ENCODE data around the gene PDCL3.

Gene PDCL3

GRCh38 chr2:100544911-100545596 is 17.7 kb upstream of the PDCL3 start:
- no peaks in the 10 kb centered on the region for H3K36me3 ChIP-seq (ENCODE audit: control insufficient read depth, insufficient read depth, low read length)
- no peak for TF ChIP-seq CTCF (IDR thresholded peaks at IDR 0.05; ENCODE audit: insufficient read depth, low read length, poor library complexity, severe bottlenecking)
- H3K4me3 ChIP-seq (replicated peaks; ENCODE audit: low read depth, low read length), result no peak overlapping the region
- no peaks in the 10 kb centered on the region for H3K27me3 ChIP-seq (replicated peaks; ENCODE audit: control insufficient read depth, insufficient read depth, low read length)
- no peak for DNase-seq (ENCODE audit: extremely low read depth, insufficient read length)

- Histone ChIP-seq H3K4me3 (replicated peaks; ENCODE audit: low read depth, low read length) (no peak overlapping the region), H3K36me3 (ENCODE audit: control insufficient read depth, insufficient read depth, low read length) (no peaks in the 10 kb centered on the region), H3K27me3 (replicated peaks; ENCODE audit: control insufficient read depth, insufficient read depth, low read length) (no peaks in the 10 kb centered on the region)
- no peak for DNase-seq (ENCODE audit: extremely low read depth, insufficient read length)
- no peak for TF ChIP-seq CTCF (IDR thresholded peaks at IDR 0.05; ENCODE audit: insufficient read depth, low read length, poor library complexity, severe bottlenecking)
Measured at GRCh38 chr2:100546469-100546868, 16.3 kb upstream of the PDCL3 start.

DNA sequence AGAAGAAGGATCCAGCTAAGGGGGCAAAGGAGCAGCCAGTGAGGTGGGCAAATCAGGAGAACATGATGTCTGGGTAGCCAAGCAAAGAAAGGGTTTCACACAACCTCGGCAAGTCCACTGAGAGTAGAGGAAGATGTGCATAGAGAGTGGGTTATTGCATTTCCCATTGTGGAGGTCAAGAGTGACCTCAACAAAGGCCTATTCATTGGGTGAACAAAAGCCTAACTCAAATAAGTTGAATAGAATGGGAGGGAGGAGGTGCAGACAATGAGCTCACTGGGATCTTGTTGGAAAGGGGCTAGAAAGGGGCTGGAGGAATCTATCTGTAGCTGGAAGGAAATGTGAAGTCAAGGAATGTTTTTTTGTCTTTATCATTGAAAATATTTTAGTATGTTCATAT is 14.0 kb upstream of the PDCL3 start:
- DNase-seq (ENCODE audit: extremely low read depth, insufficient read length), result no peak
- Histone ChIP-seq H3K36me3 (ENCODE audit: control insufficient read depth, insufficient read depth, low read length) (no peaks in the 10 kb centered on the region), H3K4me3 (replicated peaks; ENCODE audit: low read depth, low read length) (no peak overlapping the region), H3K27me3 (replicated peaks; ENCODE audit: control insufficient read depth, insufficient read depth, low read length) (no peaks in the 10 kb centered on the region)
- no peak for TF ChIP-seq CTCF (IDR thresholded peaks at IDR 0.05; ENCODE audit: insufficient read depth, low read length, poor library complexity, severe bottlenecking)

- TF ChIP-seq CTCF (IDR thresholded peaks at IDR 0.05; ENCODE audit: insufficient read depth, low read length, poor library complexity, severe bottlenecking), result no peak
- DNase-seq (ENCODE audit: extremely low read depth, insufficient read length), result no peak
- Histone ChIP-seq H3K4me3 (replicated peaks; ENCODE audit: low read depth, low read length) (no peak overlapping the region), H3K27me3 (replicated peaks; ENCODE audit: control insufficient read depth, insufficient read depth, low read length) (no peaks in the 10 kb centered on the region), H3K36me3 (ENCODE audit: control insufficient read depth, insufficient read depth, low read length) (no peaks in the 10 kb centered on the region)
Measured at GRCh38 chr2:100551303-100551702, 11.5 kb upstream of the PDCL3 start.

DNA sequence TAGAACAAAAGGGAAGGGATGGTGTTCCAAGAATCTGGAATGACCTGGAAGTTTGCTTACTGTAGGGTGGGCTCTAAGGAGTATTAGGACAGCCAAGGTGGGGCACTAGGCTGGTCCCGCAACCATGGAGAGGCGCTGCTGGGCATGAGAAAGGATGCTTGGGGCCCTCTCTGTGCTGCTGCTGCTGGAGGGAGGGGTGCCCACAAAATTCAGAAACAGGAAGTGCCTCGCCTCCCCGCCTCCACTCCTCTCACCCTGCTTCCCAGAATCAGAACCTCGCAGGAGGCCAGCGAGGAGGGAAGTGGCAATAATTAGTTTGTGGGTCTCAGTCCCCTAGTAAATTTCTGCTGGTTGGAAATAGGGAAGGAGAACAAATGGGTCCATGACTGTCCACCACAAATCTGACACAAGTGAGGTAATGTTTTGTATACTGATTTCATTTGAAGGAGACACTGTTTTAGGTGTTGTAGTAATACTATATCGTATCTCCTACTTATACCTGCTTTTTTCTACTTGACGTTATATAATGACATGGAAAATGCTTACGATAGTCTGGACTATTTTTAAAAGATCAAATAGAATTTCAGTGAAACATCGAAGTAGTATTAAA is 7.9 kb upstream of the PDCL3 start:
- DNase-seq (ENCODE audit: extremely low read depth, insufficient read length), result no peak
- Histone ChIP-seq H3K4me3 (replicated peaks; ENCODE audit: low read depth, low read length) (no peak overlapping the region), H3K27me3 (replicated peaks; ENCODE audit: control insufficient read depth, insufficient read depth, low read length) (no peaks in the 10 kb centered on the region), H3K36me3 (ENCODE audit: control insufficient read depth, insufficient read depth, low read length) (no peaks in the 10 kb centered on the region)
- no peak for TF ChIP-seq CTCF (IDR thresholded peaks at IDR 0.05; ENCODE audit: insufficient read depth, low read length, poor library complexity, severe bottlenecking)

All from GM06990 (cell line).